H54 (cell line): ENCODE results near the gene DPP7.
"Not testable (repeated sequence)": the region's sequence is repeated elsewhere in the genome, so short reads cannot be mapped to it uniquely, and the experiment has no call there.

Source experiments
- DNase-seq: peaks from one replicate; pipeline ENCODE4 v3.0.0; 2011; ENCODE audit warnings: low spot score, mixed read lengths; ENCODE audit not compliant: insufficient read length
- FAIRE-seq: peaks from 3 replicates; lab custom pipeline; 2011; peaks lifted over from hg19 to GRCh38; lab: Jason Lieb, UNC
- POLR2A ChIP-seq: IDR thresholded peaks from 2 replicates; pipeline ENCODE4 v1.6.1; 2011; ENCODE audit warnings: low read depth, mild to moderate bottlenecking, low read length

The DPP7 gene

GRCh38 chr9:137067860-137068538 is 46.5 kb downstream of the DPP7 start:
- peak; percentile 64 for FAIRE-seq
- TF ChIP-seq POLR2A: no peak
- peak; percentile 93 for DNase-seq

- FAIRE-seq: no peak
- TF ChIP-seq POLR2A: no peak
These were observed 48.3 kb downstream of the DPP7 start for GRCh38 chr9:137066096-137066861.

GRCh38 chr9:137065336-137065967 is 49.1 kb downstream of the DPP7 start:
- FAIRE-seq (no peak), DNase-seq (no peak)
- no peak for TF ChIP-seq POLR2A

More at GRCh38 chr9:137066096-137066861, 48.3 kb downstream of the DPP7 start:
- DNase-seq: no peak

- FAIRE-seq (no peak), DNase-seq (no peak)
- TF ChIP-seq POLR2A: no peak
These were observed 49.7 kb downstream of the DPP7 start for GRCh38 chr9:137064880-137065164.

- no peak for FAIRE-seq
These were observed 50.3 kb downstream of the DPP7 start for GRCh38 chr9:137064027-137064879.

DNA sequence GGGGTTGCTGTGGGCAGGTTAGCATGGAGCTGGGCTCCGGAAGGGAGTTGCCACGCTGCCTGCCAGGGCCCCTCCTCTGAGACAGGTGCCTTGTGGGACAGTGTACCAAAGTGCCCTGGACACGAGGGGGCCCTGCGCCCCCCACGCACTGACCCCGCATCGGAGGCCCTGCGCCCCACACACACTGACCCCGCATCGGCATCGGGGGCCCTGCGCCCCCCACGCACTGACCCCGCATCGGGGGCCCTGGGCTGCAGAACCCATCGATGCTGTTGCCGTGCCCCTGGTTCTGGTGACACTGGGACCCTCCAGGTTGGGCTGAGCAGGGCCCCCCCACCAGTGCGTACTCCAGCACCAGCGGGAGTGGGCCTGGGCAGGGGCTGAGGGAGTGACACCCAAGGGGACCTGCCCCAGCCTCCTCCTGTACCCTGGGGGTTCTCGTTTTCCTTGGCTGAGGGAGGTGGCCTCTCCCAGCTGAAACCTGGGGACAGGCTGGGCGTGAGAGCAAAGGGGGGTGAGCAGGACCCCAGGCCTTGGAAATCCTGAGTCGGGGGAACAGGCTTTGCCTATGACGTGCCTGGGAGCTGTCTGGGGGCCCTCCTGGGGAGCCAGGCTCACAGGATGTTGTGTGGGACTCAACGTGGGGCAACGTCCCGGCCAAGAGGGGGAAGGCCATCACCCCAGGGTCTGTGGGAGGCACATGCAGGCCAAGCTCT is 51.1 kb downstream of the DPP7 start:
- DNase-seq (no peak), FAIRE-seq (no peak)
- TF ChIP-seq POLR2A: no peak

More at GRCh38 chr9:137064027-137064879, 50.3 kb downstream of the DPP7 start:
- DNase-seq: peak; percentile 94
- TF ChIP-seq POLR2A: no peak

GRCh38 chr9:137062798-137063197 is 51.7 kb downstream of the DPP7 start:
- not testable (repeated sequence) for DNase-seq, FAIRE-seq

- TF ChIP-seq POLR2A: no peak
- FAIRE-seq (no peak), DNase-seq (no peak)
These were observed 52.1 kb downstream of the DPP7 start for GRCh38 chr9:137062384-137062783.
